Muscle layer of colon (tissue), 2 donors: ENCODE results near the gene CSF3.

Experiments
- H3K27ac ChIP-seq: one replicate; pipeline ENCODE4 v1.7.0; 2013; ENCODE audit warnings: low read depth, mild to moderate bottlenecking, low read length, moderate library complexity
- H3K27me3 ChIP-seq, 2 donors: one replicate each; pipeline ENCODE4 v1.7.0; 2013; ENCODE audit warnings: low read length in 2 of 2, mild to moderate bottlenecking in 2 of 2; ENCODE audit not compliant: insufficient read depth in 2 of 2, control insufficient read depth in 1 of 2
- H3K36me3 ChIP-seq: one replicate; pipeline ENCODE4 v1.7.0; 2013; ENCODE audit warnings: mild to moderate bottlenecking, low read length; ENCODE audit not compliant: insufficient read depth
- H3K4me1 ChIP-seq: one replicate; pipeline ENCODE4 v1.7.0; 2013; ENCODE audit warnings: mild to moderate bottlenecking, low read length; ENCODE audit not compliant: insufficient read depth
- H3K4me3 ChIP-seq, 2 donors: one replicate each; pipeline ENCODE4 v1.7.0; 2013; ENCODE audit warnings: low read length in 2 of 2, low read depth in 1 of 2, mild to moderate bottlenecking in 1 of 2, moderate library complexity in 1 of 2
- H3K9ac ChIP-seq: one replicate; pipeline ENCODE4 v1.7.0; 2013; ENCODE audit warnings: low read length
- H3K9me3 ChIP-seq: one replicate; pipeline ENCODE4 v1.7.0; 2013; ENCODE audit warnings: mild to moderate bottlenecking, low read length
- donor health status: abdominal sarcoma.
- donor health status: Adenocarcinoma of cecum.

The CSF3 gene

DNA sequence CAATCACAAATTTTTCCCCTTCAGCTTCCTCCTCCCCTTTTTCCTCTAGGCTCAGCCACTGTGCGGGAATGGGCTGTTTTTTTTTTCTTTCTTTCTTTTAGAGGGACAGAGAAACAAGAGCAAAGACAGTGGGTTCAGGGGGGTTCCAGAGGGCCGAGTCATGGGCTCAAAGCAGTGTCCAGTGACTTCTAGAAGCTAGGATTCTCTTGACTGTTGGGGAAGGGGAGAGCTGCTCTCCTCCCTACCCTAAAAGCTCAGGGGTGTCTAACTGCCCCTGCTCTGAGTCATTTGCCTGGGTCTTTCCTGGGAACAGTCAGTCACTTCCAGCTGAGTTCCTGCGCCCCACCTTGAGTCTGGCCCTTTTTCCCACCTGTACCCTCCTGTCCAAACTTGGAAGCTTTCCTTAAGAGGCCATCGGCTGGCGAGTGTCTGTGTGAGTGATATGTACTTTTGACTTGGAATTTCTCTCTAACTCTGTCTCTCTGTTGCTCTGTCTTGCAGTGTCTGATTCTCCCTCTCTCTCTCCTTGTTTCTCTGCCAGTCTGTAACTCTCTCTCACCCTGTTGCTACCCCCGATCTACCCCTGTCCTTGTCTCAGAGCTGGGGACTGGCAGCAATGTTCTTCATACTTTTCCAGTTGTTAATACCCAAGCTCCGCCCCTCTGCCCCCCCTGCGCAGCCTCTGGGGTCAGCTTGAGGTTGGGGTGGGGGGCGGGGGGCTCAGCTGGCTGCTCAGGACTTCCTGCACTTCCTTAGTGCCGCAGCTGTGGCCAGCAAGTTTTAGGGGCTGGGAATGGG lies 49.9 kb downstream of the CSF3 start:
- peaks cover 70% of the 10 kb centered on the region for H3K4me1 ChIP-seq
- no peaks in the 10 kb centered on the region for H3K36me3 ChIP-seq
- H3K9ac ChIP-seq = peak overlapping the region; percentile 80
- H3K4me3 ChIP-seq = peak overlapping the region; percentile 44 to 99
- H3K9me3 ChIP-seq = no peaks in the 10 kb centered on the region
- peak overlapping the region; percentile 99 for H3K27ac ChIP-seq
- no peaks in the 10 kb centered on the region for H3K27me3 ChIP-seq

DNA sequence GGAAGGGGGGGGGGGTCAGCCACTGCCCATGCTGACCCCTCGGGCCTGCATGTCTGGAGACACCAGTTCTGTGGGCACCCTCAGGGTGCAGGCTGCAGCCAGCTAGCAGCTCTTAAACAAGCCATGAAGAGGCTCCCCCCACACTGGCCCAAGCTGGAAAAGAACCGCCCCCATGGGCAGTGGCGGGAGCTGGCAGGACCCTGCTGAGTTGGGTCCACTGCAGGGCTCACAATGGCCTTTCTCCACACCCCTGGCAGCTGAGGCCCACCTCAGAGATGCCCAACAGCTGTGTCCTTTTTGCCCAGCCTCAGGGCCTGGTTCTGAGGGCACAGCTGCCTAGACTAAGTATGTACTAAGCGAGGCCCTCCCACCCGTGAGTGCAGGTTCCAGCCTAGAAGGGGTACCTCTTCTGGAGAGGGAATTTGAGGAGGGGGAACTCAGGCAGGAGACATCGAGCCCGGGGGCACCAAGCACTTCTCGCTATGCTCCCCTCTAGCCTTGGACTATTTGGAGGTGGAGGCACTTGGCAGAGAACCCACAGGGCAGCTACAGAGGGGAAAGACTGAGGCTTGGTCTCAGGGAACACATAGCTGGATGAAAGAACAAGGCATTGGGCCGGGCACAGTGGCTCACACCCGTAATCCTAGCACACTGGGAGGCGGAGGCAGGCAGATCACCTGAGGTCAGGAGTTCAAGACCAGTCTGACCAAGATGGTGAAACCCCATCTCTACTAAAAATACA lies 50.7 kb downstream of the CSF3 start:
- peak overlapping the region; percentile 80 for H3K9ac ChIP-seq
- no peaks in the 10 kb centered on the region for H3K9me3 ChIP-seq
- H3K4me3 ChIP-seq = peak overlapping the region in 1 of 2 donors; percentile 99
- H3K27ac ChIP-seq = peak overlapping the region; percentile 99
- H3K4me1 ChIP-seq = peaks cover 77% of the 10 kb centered on the region
- H3K36me3 ChIP-seq = no peaks in the 10 kb centered on the region
- H3K27me3 ChIP-seq = no peaks in the 10 kb centered on the region
